Endodermal cell (in vitro differentiated cells): ENCODE results near the gene HLTF. TPM values are rescaled to one million over a fixed set of nuclear protein-coding genes. Genes with fewer than 3 reads are reported as not detected.

Experiments
- DNase-seq: peaks from one replicate; pipeline ENCODE4 v3.0.0-alpha.2; 2017
- H3K27ac ChIP-seq: 2 replicates; pipeline ENCODE4 v1.5.1; 2013; ENCODE audit warnings: mild to moderate bottlenecking, low read depth, low read length, moderate library complexity
- H3K27me3 ChIP-seq: 2 replicates; pipeline ENCODE4 v1.6.1; 2013; ENCODE audit warnings: mild to moderate bottlenecking, low read length, moderate library complexity; ENCODE audit not compliant: insufficient read depth, control insufficient read depth, poor library complexity, severe bottlenecking
- H3K36me3 ChIP-seq: 2 replicates; pipeline ENCODE4 v1.7.0; 2013; ENCODE audit warnings: mild to moderate bottlenecking, low read length, moderate library complexity; ENCODE audit not compliant: control insufficient read depth, insufficient read depth
- H3K4me1 ChIP-seq: one replicate; pipeline ENCODE4 v1.7.0; 2013; ENCODE audit warnings: low read length; ENCODE audit not compliant: control insufficient read depth, insufficient read depth
- H3K4me3 ChIP-seq: 2 replicates; pipeline ENCODE4 v1.5.1; 2013; ENCODE audit warnings: mild to moderate bottlenecking, low read length, moderate library complexity
- H3K9ac ChIP-seq: 2 replicates; pipeline ENCODE4 v1.6.1; 2013; ENCODE audit warnings: mild to moderate bottlenecking, low read length, moderate library complexity; ENCODE audit not compliant: poor library complexity, severe bottlenecking; ENCODE audit errors: extremely low read depth
- H3K9me3 ChIP-seq: 2 replicates; pipeline ENCODE4 v1.6.1; 2013; ENCODE audit warnings: mild to moderate bottlenecking, low read length, moderate library complexity; ENCODE audit not compliant: control insufficient read depth
- H3K27ac Mint-ChIP-seq: 2 replicates; pipeline ENCODE4 v1.8.0; 2020; ENCODE audit warnings: mixed read lengths
- H3K27me3 Mint-ChIP-seq: 2 replicates; pipeline ENCODE4 v1.8.0; 2021; ENCODE audit warnings: mild to moderate bottlenecking, mixed read lengths; ENCODE audit not compliant: insufficient read depth
- H3K36me3 Mint-ChIP-seq: 2 replicates; pipeline ENCODE4 v1.8.0; 2020; ENCODE audit warnings: low read depth, mixed read lengths
- H3K4me1 Mint-ChIP-seq: 2 replicates; pipeline ENCODE4 v1.8.0; 2020; ENCODE audit warnings: mixed read lengths
- H3K4me3 Mint-ChIP-seq: 2 replicates; pipeline ENCODE4 v1.8.0; 2020; ENCODE audit warnings: mild to moderate bottlenecking, moderate library complexity, mixed read lengths
- H3K9me3 Mint-ChIP-seq: 2 replicates; pipeline ENCODE4 v1.8.0; 2020; ENCODE audit warnings: mild to moderate bottlenecking, mixed read lengths
- WGBS, 2 experiments: methylation state at CpG; one replicate each; pipeline versions ENCODE4 v1.1.5 to v1.1.7; 2013; ENCODE audit warnings: missing lambda C conversion rate in 2 of 2, mixed read lengths in 1 of 2; ENCODE audit not compliant: insufficient coverage in 1 of 2, insufficient read length in 1 of 2; 5-methylcytosine and 5-hydroxymethylcytosine counted together
- total RNA-seq, 2 donors: library from RNA; stranded (reverse); fragmentation: NEBNext Ultra II Directional in 1 of 2; extraction: Animal tissue kit (Norgen Biotek cat#: 25700) in 1 of 2; gene quantifications; 2 replicates in 1 of 2; 3 replicates in 1 of 2; pipeline ENCODE4 v1.2.1, GENCODE V29; 2021
- TF ChIP-seq, protein P1 (sequence below): fragments of 200-600 bp; sonication (generic); conservative IDR thresholded peaks from 2 replicates; pipeline ENCODE4 v1.5.0; 2021; ENCODE audit warnings: antibody characterized with exemption, mild to moderate bottlenecking

The HLTF gene
- total RNA-seq, 2 donors from 2014 or later = 61.2 to 75.7 TPM

DNA sequence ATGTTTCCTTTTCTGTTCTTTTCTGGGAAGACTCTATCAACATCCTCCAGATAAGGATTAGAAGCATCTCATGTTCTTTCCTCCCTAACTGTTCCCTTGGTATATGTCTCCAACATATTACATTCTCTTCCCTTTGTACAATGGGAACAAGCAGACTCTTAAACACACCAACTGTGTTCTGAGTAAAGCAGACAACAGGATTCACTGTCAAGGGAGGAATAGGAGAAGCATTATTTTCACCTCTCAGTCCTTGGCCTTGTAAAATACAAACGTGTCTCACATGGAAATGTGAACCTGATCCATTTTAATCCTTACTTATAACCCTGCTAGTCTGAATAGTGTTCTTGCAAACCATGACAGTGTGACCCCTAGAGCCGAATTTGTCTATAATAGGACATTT lies 75.4 kb downstream of the HLTF start:
- DNase-seq = no peak
- Histone ChIP-seq H3K4me3 (no peak overlapping the region), H3K9me3 (no peaks in the 10 kb centered on the region), H3K36me3 (peaks cover 9% of the 10 kb centered on the region), H3K9ac (no peak overlapping the region), H3K4me1 (no peaks in the 10 kb centered on the region), H3K27me3 (no peaks in the 10 kb centered on the region), H3K27ac (peak overlapping the region; percentile 9)
- Mint-ChIP-seq H3K4me3 (no peak overlapping the region), H3K4me1 (peaks cover 4% of the 10 kb centered on the region), H3K36me3 (peaks cover 41% of the 10 kb centered on the region), H3K27me3 (no peaks in the 10 kb centered on the region), H3K9me3 (no peaks in the 10 kb centered on the region), H3K27ac (no peak overlapping the region)
- TF ChIP-seq, protein P1, sequence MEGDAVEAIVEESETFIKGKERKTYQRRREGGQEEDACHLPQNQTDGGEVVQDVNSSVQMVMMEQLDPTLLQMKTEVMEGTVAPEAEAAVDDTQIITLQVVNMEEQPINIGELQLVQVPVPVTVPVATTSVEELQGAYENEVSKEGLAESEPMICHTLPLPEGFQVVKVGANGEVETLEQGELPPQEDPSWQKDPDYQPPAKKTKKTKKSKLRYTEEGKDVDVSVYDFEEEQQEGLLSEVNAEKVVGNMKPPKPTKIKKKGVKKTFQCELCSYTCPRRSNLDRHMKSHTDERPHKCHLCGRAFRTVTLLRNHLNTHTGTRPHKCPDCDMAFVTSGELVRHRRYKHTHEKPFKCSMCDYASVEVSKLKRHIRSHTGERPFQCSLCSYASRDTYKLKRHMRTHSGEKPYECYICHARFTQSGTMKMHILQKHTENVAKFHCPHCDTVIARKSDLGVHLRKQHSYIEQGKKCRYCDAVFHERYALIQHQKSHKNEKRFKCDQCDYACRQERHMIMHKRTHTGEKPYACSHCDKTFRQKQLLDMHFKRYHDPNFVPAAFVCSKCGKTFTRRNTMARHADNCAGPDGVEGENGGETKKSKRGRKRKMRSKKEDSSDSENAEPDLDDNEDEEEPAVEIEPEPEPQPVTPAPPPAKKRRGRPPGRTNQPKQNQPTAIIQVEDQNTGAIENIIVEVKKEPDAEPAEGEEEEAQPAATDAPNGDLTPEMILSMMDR = no peak
- 78 to 84% methylated on average over 2 of the region's 2 CpGs for WGBS, 2 experiments

GRCh38 chr3:149010504-149010951 lies 75.8 kb downstream of the HLTF start:
- no peak overlapping the region for H3K27ac Mint-ChIP-seq
- Histone ChIP-seq H3K27ac (peak overlapping the region; percentile 9), H3K9ac (no peak overlapping the region), H3K9me3 (no peaks in the 10 kb centered on the region), H3K4me3 (no peak overlapping the region), H3K4me1 (no peaks in the 10 kb centered on the region), H3K36me3 (peaks cover 13% of the 10 kb centered on the region), H3K27me3 (no peaks in the 10 kb centered on the region)
- TF ChIP-seq, protein P1 = no peak
- 90 to 91% methylated on average over 6 of the region's 6 CpGs for WGBS, 2 experiments
- no peaks in the 10 kb centered on the region for H3K27me3 Mint-ChIP-seq
- H3K4me3 Mint-ChIP-seq = no peak overlapping the region
- H3K9me3 Mint-ChIP-seq = no peaks in the 10 kb centered on the region
- H3K4me1 Mint-ChIP-seq = peaks cover 4% of the 10 kb centered on the region
- peaks cover 38% of the 10 kb centered on the region for H3K36me3 Mint-ChIP-seq
- DNase-seq = no peak

GRCh38 chr3:149009732-149010131 lies 76.6 kb downstream of the HLTF start:
- no peaks in the 10 kb centered on the region for H3K9me3 Mint-ChIP-seq
- H3K27ac ChIP-seq = no peak overlapping the region
- H3K27ac Mint-ChIP-seq = no peak overlapping the region
- peaks cover 6% of the 10 kb centered on the region for H3K4me1 Mint-ChIP-seq
- H3K27me3 ChIP-seq = no peaks in the 10 kb centered on the region
- TF ChIP-seq, protein P1 = no peak
- H3K9ac ChIP-seq = no peak overlapping the region
- no peaks in the 10 kb centered on the region for H3K9me3 ChIP-seq
- no peak for DNase-seq
- WGBS, 2 experiments = 93 to 100% methylated on average over 2 of the region's 2 CpGs
- H3K27me3 Mint-ChIP-seq = no peaks in the 10 kb centered on the region
- H3K4me3 Mint-ChIP-seq = no peak overlapping the region
- peaks cover 35% of the 10 kb centered on the region for H3K36me3 Mint-ChIP-seq
- peaks cover 1% of the 10 kb centered on the region for H3K4me1 ChIP-seq
- H3K4me3 ChIP-seq = no peak overlapping the region
- H3K36me3 ChIP-seq = peaks cover 15% of the 10 kb centered on the region
